Measurements from ENCODE around the gene POF1B. TPM values are rescaled to one million over a fixed set of nuclear protein-coding genes. Genes with fewer than 3 reads are reported as not detected.

The POF1B gene
- total RNA-seq, 1 donor from 2014 or later = 1.6 TPM

DNA sequence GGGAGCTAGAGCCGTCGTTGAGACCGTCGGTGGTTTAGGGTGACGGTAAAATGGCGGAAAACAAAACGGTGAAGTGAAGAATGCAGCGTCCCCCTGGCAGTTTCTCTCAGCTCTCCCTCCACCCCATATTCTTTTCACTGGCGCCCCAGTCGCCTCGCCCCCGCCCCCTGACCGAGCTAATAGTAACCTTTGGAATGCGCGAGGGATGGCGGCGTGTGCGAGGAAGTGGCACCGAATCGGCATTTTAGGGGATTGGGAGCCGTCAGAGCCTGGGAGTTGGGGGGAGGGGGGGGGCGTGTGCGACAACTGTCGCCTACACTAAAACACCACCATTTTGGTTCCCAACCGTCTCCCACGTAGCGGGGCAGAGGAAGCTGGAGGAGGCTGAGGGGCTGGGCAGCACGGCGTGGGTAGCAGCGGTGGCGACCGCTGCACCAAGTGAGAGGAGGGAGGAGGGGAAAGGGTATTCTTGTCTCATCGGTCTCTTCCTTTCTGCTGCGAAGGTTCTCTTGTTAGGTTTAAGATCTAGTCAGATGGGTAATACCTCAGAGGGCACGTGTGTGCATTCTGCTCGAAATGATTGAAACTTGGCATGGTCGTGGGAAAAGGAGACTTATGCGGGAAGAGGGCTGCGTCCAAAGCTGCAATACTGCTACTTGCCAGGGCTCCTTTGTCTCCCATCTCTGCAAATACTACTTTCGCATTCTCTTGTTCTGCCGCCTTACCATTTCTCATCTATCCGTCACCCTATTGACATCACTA, 134.8 kb downstream of the POF1B start:
- H3K27me3 Mint-ChIP-seq (ENCODE audit: low read depth) = no peaks in the 10 kb centered on the region
- TF ChIP-seq, protein P1, sequence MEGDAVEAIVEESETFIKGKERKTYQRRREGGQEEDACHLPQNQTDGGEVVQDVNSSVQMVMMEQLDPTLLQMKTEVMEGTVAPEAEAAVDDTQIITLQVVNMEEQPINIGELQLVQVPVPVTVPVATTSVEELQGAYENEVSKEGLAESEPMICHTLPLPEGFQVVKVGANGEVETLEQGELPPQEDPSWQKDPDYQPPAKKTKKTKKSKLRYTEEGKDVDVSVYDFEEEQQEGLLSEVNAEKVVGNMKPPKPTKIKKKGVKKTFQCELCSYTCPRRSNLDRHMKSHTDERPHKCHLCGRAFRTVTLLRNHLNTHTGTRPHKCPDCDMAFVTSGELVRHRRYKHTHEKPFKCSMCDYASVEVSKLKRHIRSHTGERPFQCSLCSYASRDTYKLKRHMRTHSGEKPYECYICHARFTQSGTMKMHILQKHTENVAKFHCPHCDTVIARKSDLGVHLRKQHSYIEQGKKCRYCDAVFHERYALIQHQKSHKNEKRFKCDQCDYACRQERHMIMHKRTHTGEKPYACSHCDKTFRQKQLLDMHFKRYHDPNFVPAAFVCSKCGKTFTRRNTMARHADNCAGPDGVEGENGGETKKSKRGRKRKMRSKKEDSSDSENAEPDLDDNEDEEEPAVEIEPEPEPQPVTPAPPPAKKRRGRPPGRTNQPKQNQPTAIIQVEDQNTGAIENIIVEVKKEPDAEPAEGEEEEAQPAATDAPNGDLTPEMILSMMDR (IDR thresholded peaks at IDR 0.05; ENCODE audit: unreplicated experiment) = no peak
- peaks cover 22% of the 10 kb centered on the region for H3K9me3 Mint-ChIP-seq
- peaks cover 21% of the 10 kb centered on the region for H3K4me1 Mint-ChIP-seq
- DNase-seq (ENCODE audit: low spot score in 2 of 2, unreplicated experiment in 2 of 2) = peak in 1 of 2 experiments; percentile 45
- H3K4me3 Mint-ChIP-seq = peak overlapping the region; percentile 91
- peaks cover 2% of the 10 kb centered on the region for H3K36me3 Mint-ChIP-seq
- peak overlapping the region; percentile 95 for H3K27ac Mint-ChIP-seq

DNA sequence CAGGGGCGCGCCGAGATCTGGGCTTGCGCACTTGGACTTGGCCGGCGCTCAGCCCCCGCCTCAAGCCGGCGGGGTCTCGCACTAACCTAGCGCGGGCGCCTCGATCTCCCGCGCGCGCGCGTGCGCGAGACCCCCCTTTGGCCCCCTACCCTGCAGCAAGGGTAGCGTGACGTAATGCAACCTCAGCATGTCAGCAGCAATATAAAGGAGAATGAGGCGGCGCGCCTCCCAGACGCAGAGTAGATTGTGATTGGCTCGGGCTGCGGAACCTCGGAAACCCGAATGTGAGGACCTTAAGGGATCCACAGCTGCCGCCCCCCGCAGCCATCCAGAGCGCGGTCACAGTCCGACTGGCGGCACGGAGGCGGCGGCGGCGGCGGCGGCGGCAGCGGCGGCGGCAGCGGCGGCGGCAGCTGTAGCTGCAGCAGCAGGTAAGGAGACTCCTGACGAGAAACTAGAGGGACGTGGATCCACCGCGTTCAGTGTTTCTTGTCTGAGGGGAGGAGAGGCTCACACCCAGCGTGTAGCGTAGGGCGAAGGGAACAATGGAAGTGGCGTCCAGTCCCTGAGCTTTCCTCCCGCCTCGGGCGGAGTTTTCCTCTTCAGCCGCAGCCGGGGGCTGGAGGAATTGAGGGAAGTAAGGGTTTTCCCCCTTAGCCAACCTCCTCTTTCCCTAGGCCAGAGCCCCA, 135.6 kb downstream of the POF1B start, which contains the start of the genes SATL1 and ZNF711:
Gene SATL1 (minus strand): TSS at position 19 of the 689 bp plus-strand sequence. CDS start 134,811 bp downstream, outside the sequence.
Gene ZNF711 (plus strand): TSS at position 231 of the 689 bp plus-strand sequence. CDS start 3,582 bp downstream, outside the sequence.
- Mint-ChIP-seq H3K27ac (peak within 1 kb of the TSS; percentile 98), H3K27me3 (ENCODE audit: low read depth) (no peaks in the 10 kb centered on the region), H3K9me3 (peaks cover 20% of the 10 kb centered on the region), H3K36me3 (peaks cover 2% of the 10 kb centered on the region), H3K4me3 (peak within 1 kb of the TSS; percentile 91), H3K4me1 (peaks cover 21% of the 10 kb centered on the region)
- DNase-seq (ENCODE audit: low spot score in 2 of 2, unreplicated experiment in 2 of 2) = peak; percentile 70 to 81
- TF ChIP-seq, protein P1 (IDR thresholded peaks at IDR 0.05; ENCODE audit: unreplicated experiment) = no peak

DNA sequence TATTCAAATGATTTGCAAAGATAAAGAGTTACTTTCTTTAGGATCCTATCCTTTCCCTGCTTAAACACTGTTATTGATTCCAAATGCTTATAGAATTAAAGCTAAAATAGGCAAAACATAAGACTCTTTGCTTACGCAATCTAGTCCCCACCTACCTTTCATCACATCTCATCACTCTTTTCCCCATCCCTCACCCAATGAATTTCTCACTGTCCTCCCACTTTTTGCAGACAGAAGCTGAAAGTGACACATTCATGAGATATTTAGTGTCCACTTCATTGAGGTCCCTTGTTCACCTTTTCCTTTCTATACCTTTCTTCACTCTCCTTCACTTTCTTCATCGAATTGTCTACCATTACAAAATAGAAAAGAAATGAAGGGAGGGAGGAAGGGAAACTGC, 136.3 kb downstream of the POF1B start:
- peaks cover 21% of the 10 kb centered on the region for H3K4me1 Mint-ChIP-seq
- peak overlapping the region; percentile 98 for H3K27ac Mint-ChIP-seq
- no peak for DNase-seq (ENCODE audit: low spot score in 2 of 2, unreplicated experiment in 2 of 2)

More for the DNA sequence above, 136.3 kb downstream of the POF1B start:
- Mint-ChIP-seq H3K36me3 (no peaks in the 10 kb centered on the region), H3K27me3 (ENCODE audit: low read depth) (no peaks in the 10 kb centered on the region), H3K9me3 (peaks cover 17% of the 10 kb centered on the region), H3K4me3 (peak overlapping the region; percentile 91)
- TF ChIP-seq, protein P1 (IDR thresholded peaks at IDR 0.05; ENCODE audit: unreplicated experiment) = no peak

Other genes starting within 250 kb of the POF1B start
- 0.56 to 0.72 TPM (median 0.58 TPM) in 3 replicates for gene SATL1, start 135.9 kb downstream of the POF1B start, total RNA-seq
- gene ZNF711, start 135.7 kb downstream of the POF1B start, total RNA-seq = 54.1 to 55.1 TPM (median 54.2 TPM) in 3 replicates

Measured in mesothelial cell of epicardium (in vitro differentiated cells).